ENCODE data around the gene MAP3K7. TPM values are rescaled to one million over a fixed set of nuclear protein-coding genes. Genes with fewer than 3 reads are reported as not detected.
"Not testable (repeated sequence)": the region's sequence is repeated elsewhere in the genome, so short reads cannot be mapped to it uniquely, and the experiment has no call there.

The MAP3K7 gene
- total RNA-seq, 2 donors from 2014 or later, result 25.3 to 26.3 TPM

DNA sequence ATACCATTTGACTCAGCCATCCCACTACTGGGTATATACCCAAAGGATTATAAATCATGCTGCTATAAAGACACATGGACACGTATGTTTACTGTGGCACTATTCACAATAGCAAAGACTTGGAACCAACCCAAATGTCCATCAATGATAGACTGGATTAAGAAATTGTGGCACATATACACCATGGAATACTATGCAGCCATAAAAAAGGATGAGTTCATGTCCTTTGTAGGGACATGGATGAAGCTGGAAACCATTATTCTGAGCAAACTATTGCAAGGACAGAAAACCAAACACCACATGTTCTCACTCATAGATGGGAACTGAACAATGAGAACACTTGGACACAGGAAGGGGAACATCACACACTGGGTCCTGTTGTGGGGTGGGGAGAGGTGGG lies 19.2 kb downstream of the MAP3K7 start:
- H3K27me3 Mint-ChIP-seq (ENCODE audit: low read depth); DNase-seq; H3K9me3 Mint-ChIP-seq; H3K27ac Mint-ChIP-seq; H3K4me3 Mint-ChIP-seq; ATAC-seq (replicated peaks in 1 of 2): not testable (repeated sequence)
- Mint-ChIP-seq H3K4me1 (ENCODE audit: low read depth) (peaks cover 23% of the 10 kb centered on the region), H3K36me3 (ENCODE audit: insufficient read depth in 2 of 2) (peaks cover 12 to 35% of the 10 kb centered on the region in 2 donors)

DNA sequence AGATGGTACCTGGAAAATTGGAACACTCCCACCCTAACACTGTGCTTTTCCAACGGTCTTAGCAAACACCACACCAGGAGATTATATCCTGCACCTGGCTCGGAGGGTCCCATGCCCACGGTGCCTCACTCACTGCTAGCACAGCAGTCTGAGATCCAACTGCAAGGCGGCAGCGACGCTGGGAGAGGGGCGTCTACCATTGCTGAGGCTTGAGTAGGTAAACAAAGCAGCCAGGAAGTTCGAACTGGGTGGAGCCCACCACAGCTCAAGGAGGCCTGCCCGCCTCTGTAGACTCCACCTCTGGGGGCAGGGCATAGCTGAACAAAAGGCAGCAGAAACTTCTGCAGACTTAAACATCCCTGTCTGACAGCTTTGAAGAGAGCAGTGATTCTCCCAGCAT lies 24.5 kb downstream of the MAP3K7 start:
- H3K36me3 Mint-ChIP-seq (ENCODE audit: insufficient read depth in 2 of 2), result peaks cover 12 to 38% of the 10 kb centered on the region in 2 donors
- not testable (repeated sequence) for DNase-seq; H3K9me3 Mint-ChIP-seq; ATAC-seq (replicated peaks in 1 of 2); H3K4me3 Mint-ChIP-seq; H3K27me3 Mint-ChIP-seq (ENCODE audit: low read depth); H3K27ac Mint-ChIP-seq
- H3K4me1 Mint-ChIP-seq (ENCODE audit: low read depth), result peaks cover 28% of the 10 kb centered on the region

DNA sequence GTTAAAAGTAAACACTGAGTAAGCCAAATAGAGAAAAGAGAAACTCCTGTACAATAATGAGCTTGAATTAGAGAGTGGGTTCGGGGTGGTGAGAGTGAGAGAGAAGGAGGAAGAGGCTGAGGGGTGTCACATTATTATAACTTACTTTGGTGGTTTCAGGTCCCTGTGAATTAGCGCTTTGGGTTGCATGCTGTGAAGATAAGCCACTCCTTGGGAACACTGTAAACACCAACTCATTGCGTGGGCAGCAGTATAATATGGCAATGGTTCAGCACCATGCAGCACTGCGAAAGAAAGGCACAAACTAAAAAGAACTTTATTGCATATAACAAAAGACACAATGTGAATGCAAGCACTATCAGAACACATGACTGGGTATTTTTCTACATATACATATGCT lies 26.9 kb downstream of the MAP3K7 start:
- Mint-ChIP-seq H3K27ac (no peak overlapping the region), H3K27me3 (ENCODE audit: low read depth) (no peaks in the 10 kb centered on the region), H3K4me3 (no peak overlapping the region), H3K36me3 (ENCODE audit: insufficient read depth in 2 of 2) (peaks cover 9 to 27% of the 10 kb centered on the region in 2 donors), H3K4me1 (ENCODE audit: low read depth) (peaks cover 28% of the 10 kb centered on the region), H3K9me3 (no peaks in the 10 kb centered on the region)
- ATAC-seq (replicated peaks in 1 of 2), result no peak
- no peak for DNase-seq

DNA sequence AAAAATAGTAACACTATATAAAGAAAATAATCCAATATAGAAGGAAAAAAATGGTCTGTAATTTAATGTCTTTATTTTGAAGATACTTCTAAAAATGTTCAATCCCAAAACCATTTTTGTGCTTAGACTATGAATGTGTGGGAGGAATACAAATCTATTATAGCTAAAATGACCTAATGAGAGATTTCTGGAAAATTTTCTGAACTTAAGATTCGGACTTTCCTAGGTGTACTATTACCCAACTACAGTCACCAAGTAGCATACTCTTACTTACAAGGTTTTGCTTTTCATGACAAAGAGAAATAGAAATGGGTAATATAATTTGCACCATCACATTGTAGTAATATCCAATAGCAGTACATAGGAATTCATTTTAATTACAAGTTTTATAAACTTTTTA lies 29.9 kb downstream of the MAP3K7 start:
- DNase-seq, result no peak
- H3K9me3 Mint-ChIP-seq, result no peaks in the 10 kb centered on the region
- peaks cover 4 to 14% of the 10 kb centered on the region in 2 donors for H3K36me3 Mint-ChIP-seq (ENCODE audit: insufficient read depth in 2 of 2)
- H3K4me1 Mint-ChIP-seq (ENCODE audit: low read depth), result peaks cover 2% of the 10 kb centered on the region
- H3K27me3 Mint-ChIP-seq (ENCODE audit: low read depth), result no peaks in the 10 kb centered on the region
- ATAC-seq (replicated peaks in 1 of 2), result no peak
- H3K4me3 Mint-ChIP-seq, result no peak overlapping the region
- no peak overlapping the region for H3K27ac Mint-ChIP-seq

DNA sequence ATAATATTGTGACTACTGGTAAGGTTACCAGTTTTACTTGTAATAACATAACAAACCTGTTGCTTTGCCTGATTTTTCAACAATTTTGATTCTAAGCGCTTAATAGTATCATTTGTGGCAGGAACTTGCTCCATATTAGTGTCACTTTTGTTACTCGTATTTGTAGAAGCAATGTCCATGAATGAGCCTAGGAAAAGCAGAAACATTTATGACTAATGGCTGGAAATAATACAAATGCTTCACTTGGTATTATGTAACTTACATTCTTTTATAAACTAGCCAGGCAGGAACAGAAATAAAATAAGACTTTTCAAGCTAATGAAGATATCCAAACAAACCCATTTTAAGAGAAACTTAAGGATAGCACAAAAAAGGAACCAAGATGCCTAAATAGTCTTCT lies 38.9 kb downstream of the MAP3K7 start:
- H3K4me3 Mint-ChIP-seq, result no peak overlapping the region
- H3K4me1 Mint-ChIP-seq (ENCODE audit: low read depth), result no peaks in the 10 kb centered on the region
- peak overlapping the region; percentile 10 for H3K27ac Mint-ChIP-seq
- DNase-seq (no peak), ATAC-seq (replicated peaks in 1 of 2) (no peak)
- peaks cover 19 to 28% of the 10 kb centered on the region in 2 donors for H3K36me3 Mint-ChIP-seq (ENCODE audit: insufficient read depth in 2 of 2)
- no peaks in the 10 kb centered on the region for H3K27me3 Mint-ChIP-seq (ENCODE audit: low read depth)
- H3K9me3 Mint-ChIP-seq, result no peaks in the 10 kb centered on the region

DNA sequence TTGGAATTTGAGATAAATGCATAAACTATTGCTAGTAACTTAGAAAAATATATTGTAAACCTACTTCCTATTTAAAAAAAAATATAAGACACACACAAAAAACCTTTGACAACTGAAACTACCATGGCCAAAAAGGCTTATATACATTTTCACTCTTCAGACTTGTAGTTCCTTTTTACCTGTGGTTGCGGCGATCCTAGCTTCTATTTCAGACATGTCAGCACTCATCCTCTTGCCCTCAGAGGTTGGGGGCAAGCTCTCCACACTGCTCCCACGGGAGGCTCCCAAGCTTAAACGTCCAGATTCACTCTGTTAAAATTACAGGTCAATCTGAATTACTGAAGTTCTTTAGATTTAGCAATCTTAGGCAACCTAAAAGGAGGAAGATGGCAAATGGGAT lies 39.8 kb downstream of the MAP3K7 start:
- H3K36me3 Mint-ChIP-seq (ENCODE audit: insufficient read depth in 2 of 2), result peaks cover 19 to 28% of the 10 kb centered on the region in 2 donors
- H3K27ac Mint-ChIP-seq, result no peak overlapping the region
- ATAC-seq (replicated peaks in 1 of 2) (no peak), DNase-seq (no peak)
- no peaks in the 10 kb centered on the region for H3K27me3 Mint-ChIP-seq (ENCODE audit: low read depth)
- no peaks in the 10 kb centered on the region for H3K9me3 Mint-ChIP-seq
- no peaks in the 10 kb centered on the region for H3K4me1 Mint-ChIP-seq (ENCODE audit: low read depth)
- H3K4me3 Mint-ChIP-seq, result no peak overlapping the region

DNA sequence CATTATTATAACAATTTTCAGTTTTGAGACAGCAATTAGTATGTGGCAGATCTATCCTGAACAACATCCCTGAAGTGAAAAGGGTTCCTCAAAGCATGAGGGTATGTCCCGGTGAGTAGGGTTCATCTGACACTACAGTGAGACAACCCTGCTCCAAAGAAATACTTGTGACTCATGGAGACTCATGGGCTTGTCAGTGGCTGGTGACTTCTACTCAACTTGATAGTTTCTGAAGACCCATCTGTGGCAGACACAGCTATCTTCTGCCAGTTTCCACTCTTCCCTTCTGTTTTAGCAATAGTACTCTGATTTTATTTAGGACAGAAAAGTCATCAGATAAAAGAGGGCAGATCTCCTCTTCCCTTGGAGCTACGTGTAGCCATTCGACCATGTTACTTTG lies 41.4 kb downstream of the MAP3K7 start:
- Mint-ChIP-seq H3K27ac (no peak overlapping the region), H3K4me1 (ENCODE audit: low read depth) (no peaks in the 10 kb centered on the region), H3K27me3 (ENCODE audit: low read depth) (no peaks in the 10 kb centered on the region), H3K4me3 (no peak overlapping the region), H3K36me3 (ENCODE audit: insufficient read depth in 2 of 2) (peaks cover 19 to 28% of the 10 kb centered on the region in 2 donors), H3K9me3 (no peaks in the 10 kb centered on the region)
- DNase-seq (no peak), ATAC-seq (replicated peaks in 1 of 2) (peak in 1 of 2 donors; percentile 38)

DNA sequence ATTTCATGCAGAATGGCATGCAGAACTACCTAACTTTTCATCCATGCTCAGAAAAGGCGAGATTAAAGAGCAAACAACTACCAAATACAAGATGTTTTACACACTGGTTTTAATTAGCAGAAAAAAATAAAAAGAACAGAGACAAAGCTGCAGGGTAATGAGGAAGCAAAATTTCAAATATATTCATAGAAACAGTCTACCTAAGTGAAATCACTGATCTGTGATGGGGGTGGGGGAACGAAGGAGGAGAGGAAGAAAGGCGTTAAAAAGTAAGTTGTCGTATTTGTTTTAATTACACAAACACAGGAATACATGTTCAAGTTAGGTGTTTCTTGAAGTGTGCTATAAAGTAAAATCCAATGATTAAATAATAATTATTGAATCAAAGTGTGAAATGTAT lies 42.1 kb downstream of the MAP3K7 start:
- H3K27ac Mint-ChIP-seq, result no peak overlapping the region
- peaks cover 19 to 28% of the 10 kb centered on the region in 2 donors for H3K36me3 Mint-ChIP-seq (ENCODE audit: insufficient read depth in 2 of 2)
- H3K4me3 Mint-ChIP-seq, result no peak overlapping the region
- H3K9me3 Mint-ChIP-seq, result no peaks in the 10 kb centered on the region
- DNase-seq, result no peak
- H3K27me3 Mint-ChIP-seq (ENCODE audit: low read depth), result no peaks in the 10 kb centered on the region
- no peak for ATAC-seq (replicated peaks in 1 of 2)
- H3K4me1 Mint-ChIP-seq (ENCODE audit: low read depth), result no peaks in the 10 kb centered on the region

DNA sequence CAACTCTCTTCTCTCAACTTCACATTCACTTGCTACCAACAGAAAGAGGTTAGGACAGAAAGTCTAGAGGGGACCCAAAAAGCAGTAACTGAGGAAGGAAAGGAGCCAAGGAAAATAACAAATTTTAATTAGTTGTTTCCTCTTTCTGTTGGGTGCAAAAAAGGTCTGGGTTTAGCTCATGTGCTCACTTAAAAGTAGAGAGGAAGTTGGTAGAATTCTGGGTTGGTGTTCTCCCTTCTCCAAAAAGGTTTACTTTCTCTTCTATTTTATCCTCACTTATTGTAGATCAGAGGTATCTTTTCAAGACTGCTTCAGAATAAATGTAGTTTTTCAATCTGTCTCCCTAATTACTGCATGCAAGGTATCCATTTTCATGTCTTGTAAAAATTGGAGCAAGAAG lies 42.8 kb downstream of the MAP3K7 start:
- H3K27ac Mint-ChIP-seq, result no peak overlapping the region
- H3K4me3 Mint-ChIP-seq, result no peak overlapping the region
- no peaks in the 10 kb centered on the region for H3K9me3 Mint-ChIP-seq
- no peaks in the 10 kb centered on the region for H3K27me3 Mint-ChIP-seq (ENCODE audit: low read depth)
- no peak for ATAC-seq (replicated peaks in 1 of 2)
- no peaks in the 10 kb centered on the region for H3K4me1 Mint-ChIP-seq (ENCODE audit: low read depth)
- DNase-seq, result no peak
- H3K36me3 Mint-ChIP-seq (ENCODE audit: insufficient read depth in 2 of 2), result peaks cover 19 to 27% of the 10 kb centered on the region in 2 donors

DNA sequence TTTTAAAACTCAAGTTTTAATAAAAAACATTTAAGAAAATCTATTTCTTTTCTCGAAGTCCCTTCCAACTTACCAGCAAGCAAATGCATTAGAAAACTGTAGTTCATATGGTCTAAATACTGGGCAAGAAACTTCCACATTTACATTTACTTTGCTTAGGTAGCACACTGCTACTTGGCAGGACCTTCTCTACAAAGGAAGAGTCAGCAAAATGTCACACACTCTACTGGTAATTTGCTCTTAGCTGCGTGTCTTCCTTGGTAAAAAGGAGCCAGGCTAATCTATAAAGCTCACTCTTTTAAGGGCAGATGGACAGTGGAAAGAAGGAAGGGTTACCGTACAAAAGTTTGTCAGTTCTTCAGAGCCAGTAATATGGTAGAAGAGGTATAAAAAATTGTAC lies 45.7 kb downstream of the MAP3K7 start:
- DNase-seq (no peak), ATAC-seq (replicated peaks in 1 of 2) (no peak)
- no peaks in the 10 kb centered on the region for H3K27me3 Mint-ChIP-seq (ENCODE audit: low read depth)
- H3K9me3 Mint-ChIP-seq, result no peaks in the 10 kb centered on the region
- no peaks in the 10 kb centered on the region for H3K4me1 Mint-ChIP-seq (ENCODE audit: low read depth)
- no peak overlapping the region for H3K4me3 Mint-ChIP-seq
- H3K36me3 Mint-ChIP-seq (ENCODE audit: insufficient read depth in 2 of 2), result peaks cover 7 to 16% of the 10 kb centered on the region in 2 donors
- H3K27ac Mint-ChIP-seq, result no peak overlapping the region

DNA sequence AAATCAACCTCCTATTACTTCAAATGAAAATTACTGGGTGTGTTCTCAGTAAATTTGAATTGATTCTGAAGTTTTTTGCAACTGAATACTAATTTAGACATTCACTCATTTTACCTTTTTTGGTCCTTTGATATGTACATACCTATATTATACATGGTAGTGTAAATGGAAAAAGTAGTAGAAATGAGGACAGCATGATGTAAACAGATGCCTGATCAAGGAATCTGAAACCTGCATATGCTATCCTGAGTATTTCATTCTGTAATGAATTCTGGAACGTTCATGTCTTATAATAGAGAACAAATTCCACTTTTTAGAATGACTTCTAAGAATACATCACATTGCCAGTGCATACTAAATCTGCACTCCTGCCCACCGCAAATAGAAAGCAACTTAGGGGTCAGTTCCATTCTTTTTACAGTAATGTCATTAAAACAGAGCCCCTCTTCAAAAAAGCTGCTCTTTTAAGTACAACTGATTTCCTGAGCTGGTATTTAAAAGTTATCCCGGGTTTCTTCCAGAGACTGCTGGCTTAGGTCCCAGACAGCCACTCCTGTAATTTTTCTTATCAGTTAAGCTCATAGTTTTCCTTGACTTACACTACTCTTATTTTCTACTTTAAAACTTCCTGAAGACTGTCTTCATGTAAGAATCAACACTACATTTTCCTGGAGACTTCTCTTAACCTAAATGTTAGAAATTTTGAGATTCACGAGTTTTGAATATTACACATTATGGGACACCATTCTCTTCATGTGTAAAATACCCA lies 48.4 kb downstream of the MAP3K7 start:
- H3K36me3 Mint-ChIP-seq (ENCODE audit: insufficient read depth in 2 of 2), result peaks cover 0 to 2% of the 10 kb centered on the region in 2 donors
- H3K9me3 Mint-ChIP-seq, result no peaks in the 10 kb centered on the region
- H3K4me3 Mint-ChIP-seq, result no peak overlapping the region
- no peaks in the 10 kb centered on the region for H3K4me1 Mint-ChIP-seq (ENCODE audit: low read depth)
- DNase-seq, result no peak
- no peak overlapping the region for H3K27ac Mint-ChIP-seq
- no peak for ATAC-seq (replicated peaks in 1 of 2)
- H3K27me3 Mint-ChIP-seq (ENCODE audit: low read depth), result no peaks in the 10 kb centered on the region

DNA sequence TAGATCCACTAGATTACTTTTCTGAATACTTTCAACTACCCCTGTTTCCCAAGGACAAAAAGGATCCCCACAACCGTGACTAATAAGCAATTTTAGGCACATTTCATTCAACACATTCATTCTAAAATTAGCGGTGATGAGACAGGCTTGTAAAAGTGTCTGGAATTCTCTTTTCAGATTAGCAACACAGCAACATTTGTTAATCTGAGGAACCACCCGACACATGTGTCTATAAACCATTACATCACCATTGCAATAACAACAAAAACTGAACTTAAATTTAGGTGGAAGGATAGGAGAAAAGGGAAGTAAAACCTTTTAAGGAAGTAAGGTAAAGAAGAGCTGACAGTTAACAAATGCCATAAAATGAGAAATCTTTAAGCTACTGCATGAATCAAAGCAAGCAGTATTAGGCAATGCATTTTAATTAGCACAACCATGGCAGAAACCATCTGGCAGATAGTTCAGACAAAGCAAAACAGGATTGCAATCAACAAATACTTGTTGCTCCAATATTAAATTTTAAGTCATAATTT lies 49.1 kb downstream of the MAP3K7 start:
- Mint-ChIP-seq H3K36me3 (ENCODE audit: insufficient read depth in 2 of 2) (no peaks in the 10 kb centered on the region), H3K27me3 (ENCODE audit: low read depth) (no peaks in the 10 kb centered on the region), H3K4me3 (no peak overlapping the region), H3K9me3 (no peaks in the 10 kb centered on the region), H3K4me1 (ENCODE audit: low read depth) (no peaks in the 10 kb centered on the region), H3K27ac (no peak overlapping the region)
- DNase-seq (no peak), ATAC-seq (replicated peaks in 1 of 2) (no peak)

DNA sequence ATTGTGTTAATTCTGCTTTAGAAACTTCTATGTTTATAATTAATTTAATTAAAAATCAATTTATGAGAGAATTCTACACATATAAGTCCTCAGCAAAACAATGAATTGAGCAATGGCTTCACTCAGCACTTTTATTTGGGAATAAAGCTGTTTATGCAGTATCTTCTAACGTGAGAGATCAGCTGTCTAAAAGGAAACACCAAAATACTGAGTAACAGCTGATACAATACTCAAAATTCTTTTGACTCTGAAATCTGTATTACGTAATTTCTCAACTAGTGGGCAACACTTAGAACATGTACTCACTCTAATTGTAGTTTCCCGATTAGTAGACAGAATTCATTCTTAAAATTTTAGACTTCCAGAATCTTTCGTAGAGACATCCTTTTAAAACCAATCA lies 49.8 kb downstream of the MAP3K7 start:
- H3K27ac Mint-ChIP-seq, result no peak overlapping the region
- H3K36me3 Mint-ChIP-seq (ENCODE audit: insufficient read depth in 2 of 2), result no peaks in the 10 kb centered on the region
- H3K9me3 Mint-ChIP-seq, result no peaks in the 10 kb centered on the region
- H3K27me3 Mint-ChIP-seq (ENCODE audit: low read depth), result no peaks in the 10 kb centered on the region
- H3K4me3 Mint-ChIP-seq, result no peak overlapping the region
- no peaks in the 10 kb centered on the region for H3K4me1 Mint-ChIP-seq (ENCODE audit: low read depth)
- ATAC-seq (replicated peaks in 1 of 2) (no peak), DNase-seq (no peak)

DNA sequence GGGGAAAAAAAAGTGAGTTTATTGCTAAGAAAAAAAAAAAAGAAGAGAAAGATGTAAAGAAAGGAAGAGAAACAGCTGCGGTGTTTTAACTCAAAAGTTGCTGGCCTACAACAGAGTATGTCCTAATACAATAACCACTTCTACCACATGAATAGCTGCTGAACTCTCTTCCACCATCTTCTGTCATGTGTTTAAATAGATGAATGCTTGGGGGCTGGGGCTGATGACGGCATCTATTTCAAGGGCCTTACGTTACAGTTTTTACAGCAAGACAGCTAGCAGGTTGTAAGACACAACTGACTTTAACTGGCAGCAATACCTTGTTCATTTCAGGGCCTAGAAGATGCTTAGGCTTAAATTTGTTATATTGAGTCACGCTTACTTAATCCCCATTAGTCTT lies 50.4 kb downstream of the MAP3K7 start:
- no peaks in the 10 kb centered on the region for H3K9me3 Mint-ChIP-seq
- H3K36me3 Mint-ChIP-seq (ENCODE audit: insufficient read depth in 2 of 2), result no peaks in the 10 kb centered on the region
- H3K4me3 Mint-ChIP-seq, result no peak overlapping the region
- DNase-seq, result no peak
- no peak for ATAC-seq (replicated peaks in 1 of 2)
- H3K27me3 Mint-ChIP-seq (ENCODE audit: low read depth), result no peaks in the 10 kb centered on the region
- peak overlapping the region; percentile 54 for H3K27ac Mint-ChIP-seq
- H3K4me1 Mint-ChIP-seq (ENCODE audit: low read depth), result no peaks in the 10 kb centered on the region

Data from activated T-cell treated with anti-CD3 and anti-CD28 coated beads, Interleukin-2, amount 50 U/mL, for 72 hours (primary cell).